ENCODE data around the gene RBM6.

- TF ChIP-seq POLR2AphosphoS5 (IDR thresholded peaks at IDR 0.05) (no peak), CTCF (IDR thresholded peaks at IDR 0.05) (no peak)
Observed at GRCh38 chr3:49925485-49925884, 14.5 kb upstream of the RBM6 start.
